K562 (cell line): Measurements from ENCODE around the gene MICU1. TPM values are rescaled to one million over a fixed set of nuclear protein-coding genes. Genes with fewer than 3 reads are reported as not detected.

Source experiments
- ARNT ChIP-seq, 2 experiments: fragments of 450-650 bp; IDR thresholded peaks; 2 replicates each; pipeline ENCODE4 v1.6.1; 2016; ENCODE audit warnings: mild to moderate bottlenecking in 1 of 2
- BCL6 ChIP-seq: fragments of 250-450 bp; sonication (Bioruptor Pico); IDR thresholded peaks from 2 replicates; pipeline ENCODE4 v1.4.0; 2020
- CCAR2 ChIP-seq: fragments of 200-400 bp; formaldehyde crosslinking; IDR thresholded peaks from 2 replicates; pipeline ENCODE4 v1.6.1; 2017; ENCODE audit warnings: mild to moderate bottlenecking, low read depth, low read length
- CTBP1 ChIP-seq: fragments of 450-650 bp; IDR thresholded peaks from 2 replicates; pipeline ENCODE4 v1.6.1; 2016; ENCODE audit warnings: borderline replicate concordance
- HSF4 ChIP-seq: fragments of 250-450 bp; sonication (Bioruptor Pico); IDR thresholded peaks from 2 replicates; pipeline ENCODE4 v2.1.2; 2022; ENCODE audit warnings: mild to moderate bottlenecking, moderate library complexity, borderline replicate concordance
- ILF3 ChIP-seq: fragments of 450-650 bp; IDR thresholded peaks from 2 replicates; pipeline ENCODE4 v1.6.1; 2018; ENCODE audit warnings: antibody characterized with exemption, mild to moderate bottlenecking, moderate library complexity, borderline replicate concordance
- IRF2 ChIP-seq: sonication (generic); formaldehyde crosslinking; IDR thresholded peaks from 2 replicates; pipeline ENCODE4 v1.8.1; 2022; ENCODE audit warnings: mild to moderate bottlenecking, missing genetic modification reagents
- IRF9 ChIP-seq: fragments of 450-650 bp; IDR thresholded peaks from 2 replicates; pipeline ENCODE4 v1.6.1; 2016; ENCODE audit warnings: missing biosample characterization, missing genetic modification characterization
- MAFF ChIP-seq: IDR thresholded peaks from 2 replicates; pipeline ENCODE4 v1.6.1; 2012; ENCODE audit warnings: low read length, improper control_type of control experiment
- NR0B1 ChIP-seq: fragments of 450-650 bp; IDR thresholded peaks from one replicate; pipeline ENCODE4 v1.6.1; 2018; ENCODE audit warnings: mild to moderate bottlenecking, moderate library complexity; ENCODE audit not compliant: partially characterized antibody
- PBX2 ChIP-seq, 2 experiments: IDR thresholded peaks in 1 of 2; conservative IDR thresholded peaks in 1 of 2; 2 replicates each; pipeline ENCODE4 v1.6.1; 2016; ENCODE audit warnings: low read depth in 2 of 2, mild to moderate bottlenecking in 1 of 2, missing compliant biosample characterization in 1 of 2, missing genetic modification characterization in 1 of 2, moderate library complexity in 1 of 2
- PRMT5 ChIP-seq: sonication (generic); formaldehyde crosslinking; IDR thresholded peaks from 2 replicates; pipeline ENCODE4 v1.5.0; 2020; ENCODE audit warnings: missing genetic modification reagents
- PTTG1 ChIP-seq: fragments of 450-650 bp; IDR thresholded peaks from 2 replicates; pipeline ENCODE4 v1.6.1; 2016; ENCODE audit warnings: low read depth, mild to moderate bottlenecking, missing genetic modification characterization, missing compliant biosample characterization
- PYGO2 ChIP-seq: fragments of 450-650 bp; IDR thresholded peaks from 2 replicates; pipeline ENCODE4 v1.6.1; 2016; ENCODE audit warnings: mild to moderate bottlenecking, missing genetic modification characterization, moderate library complexity, missing compliant biosample characterization
- SAFB ChIP-seq: fragments of 200-400 bp; formaldehyde crosslinking; IDR thresholded peaks from 2 replicates; pipeline ENCODE4 v1.6.1; 2017; ENCODE audit warnings: low read depth, low read length, borderline replicate concordance
- SMARCB1 ChIP-seq: IDR thresholded peaks from 2 replicates; pipeline ENCODE4 v1.6.1; 2011; ENCODE audit warnings: improper control_type of control experiment, low read depth; ENCODE audit not compliant: insufficient read length
- SOX6 ChIP-seq: fragments of 450-650 bp; IDR thresholded peaks from 2 replicates; pipeline ENCODE4 v1.6.1; 2014; ENCODE audit warnings: mild to moderate bottlenecking
- SRF ChIP-seq, 2 experiments: fragments of 250-450, 450-650 bp in 1 of 2; sonication (Bioruptor Pico) in 1 of 2; sonication (generic) in 1 of 2; formaldehyde crosslinking; IDR thresholded peaks; 2 replicates each; pipeline versions ENCODE4 v1.5.0 to v1.5.1; 2020 to 2022; ENCODE audit warnings: mild to moderate bottlenecking in 1 of 2, missing genetic modification reagents in 1 of 2
- WHSC1 ChIP-seq: IDR thresholded peaks from one replicate; pipeline ENCODE4 v1.6.1; 2012; ENCODE audit warnings: low read length, control low read depth, inconsistent platforms
- ZBTB8A ChIP-seq: fragments of 450-650 bp; IDR thresholded peaks from 2 replicates; pipeline ENCODE4 v1.6.1; 2018; ENCODE audit warnings: mild to moderate bottlenecking, moderate library complexity; ENCODE audit not compliant: partially characterized antibody
- ZNF408 ChIP-seq: fragments of 250-450 bp; sonication (Bioruptor Pico); IDR thresholded peaks from 2 replicates; pipeline ENCODE4 v1.4.0; 2020; ENCODE audit warnings: low read depth, mild to moderate bottlenecking, moderate library complexity
- polyA plus RNA-seq, 8 experiments: library from polyadenylated mRNA; depleted of rRNA in 4 of 8; stranded (reverse) in 5 of 8; unstranded in 3 of 8; fragments of >200 nt; fragmentation: Nextera tagmentation in 2 of 8; fragmentation: Illumina TruSeq in 1 of 8; extraction: Ambion mirVana in 2 of 8; extraction: Trizol in 1 of 8; gene quantifications; 2 replicates each; pipeline versions ENCODE4 v1.2.1 to v1.2.3, GENCODE V29; 2011 to 2014; ENCODE audit warnings: inconsistent platforms in 1 of 8, missing spikeins in 1 of 8
- total RNA-seq, 7 experiments: library from RNA; depleted of rRNA in 6 of 7; stranded (reverse); fragments of >200 nt in 6 of 7; fragmentation: Illumina TruSeq in 2 of 7; extraction: Trizol in 2 of 7; gene quantifications; 2 replicates each; pipeline versions ENCODE4 v1.2.1 to v1.2.3, GENCODE V29; 2011 to 2021; ENCODE audit warnings: low replicate concordance in 1 of 7
- TF ChIP-seq, protein P1 (sequence below): IDR thresholded peaks from 2 replicates; pipeline ENCODE4 v1.6.1; 2012; ENCODE audit warnings: low read depth, low read length, improper control_type of control experiment, borderline replicate concordance

Gene MICU1
- total and polyA plus RNA-seq, 9 of the 15 experiments (the other 6 are each of a cell fraction or from before 2014, with no cell fraction given), result 29.3 to 76.8 (median 48.4) TPM

DNA sequence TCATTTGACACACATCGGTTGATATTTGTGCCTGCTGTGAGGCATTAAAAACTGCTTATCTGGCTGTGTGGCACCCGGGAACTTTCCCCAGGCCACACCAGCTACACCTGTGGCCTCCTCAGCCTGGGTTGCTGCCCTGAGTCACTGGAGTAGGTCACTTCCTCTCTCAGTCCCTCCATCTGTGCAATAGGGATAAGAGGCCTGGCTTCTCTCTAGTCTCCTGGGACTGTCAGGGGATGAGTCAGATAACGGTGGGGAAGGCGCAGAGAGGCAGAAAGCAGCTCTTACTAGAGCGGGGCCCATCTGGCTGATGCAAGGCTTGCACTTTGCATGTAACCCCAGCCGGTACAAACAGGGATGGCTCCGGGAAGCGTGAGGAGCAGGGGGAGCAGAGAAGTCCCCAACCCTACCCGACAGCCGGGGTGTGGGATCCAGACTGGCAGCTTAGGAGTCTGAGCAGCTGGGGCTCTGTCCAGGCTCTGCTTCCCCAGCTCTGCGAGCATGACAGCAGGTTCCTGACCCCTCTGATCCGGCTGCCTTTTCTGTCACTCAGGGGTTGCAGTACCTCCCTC, 305.1 kb downstream of the MICU1 start (continued):
- TF ChIP-seq, protein P1, sequence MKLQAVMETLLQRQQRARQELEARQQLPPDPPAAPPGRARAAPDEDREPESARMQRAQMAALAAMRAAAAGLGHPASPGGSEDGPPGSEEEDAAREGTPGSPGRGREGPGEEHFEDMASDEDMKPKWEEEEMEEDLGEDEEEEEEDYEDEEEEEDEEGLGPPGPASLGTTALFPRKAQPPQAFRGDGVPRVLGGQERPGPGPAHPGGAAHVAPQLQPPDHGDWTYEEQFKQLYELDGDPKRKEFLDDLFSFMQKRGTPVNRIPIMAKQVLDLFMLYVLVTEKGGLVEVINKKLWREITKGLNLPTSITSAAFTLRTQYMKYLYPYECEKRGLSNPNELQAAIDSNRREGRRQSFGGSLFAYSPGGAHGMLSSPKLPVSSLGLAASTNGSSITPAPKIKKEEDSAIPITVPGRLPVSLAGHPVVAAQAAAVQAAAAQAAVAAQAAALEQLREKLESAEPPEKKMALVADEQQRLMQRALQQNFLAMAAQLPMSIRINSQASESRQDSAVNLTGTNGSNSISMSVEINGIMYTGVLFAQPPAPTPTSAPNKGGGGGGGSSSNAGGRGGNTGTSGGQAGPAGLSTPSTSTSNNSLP, result peak; percentile 69; the same call in 1 of the 2 replicates
- TF ChIP-seq ILF3, result no peak
- TF ChIP-seq PYGO2 (tag), result peak; percentile 78; the same call in 1 of the 2 replicates
- peak; percentile 98 to 99 for TF ChIP-seq ARNT (IDR thresholded peaks at IDR 0.05)
- peak; percentile 96 for TF ChIP-seq SOX6
- peak; percentile 100 for TF ChIP-seq CTBP1
- TF ChIP-seq IRF2 (CRISPR knock-in tag), result no peak
- TF ChIP-seq HSF4 (CRISPR knock-in tag), result peak; percentile 90
- peak; percentile 78 for TF ChIP-seq MAFF
- TF ChIP-seq SMARCB1, result peak; percentile 1
- no peak for TF ChIP-seq PTTG1 (tag)
- TF ChIP-seq IRF9 (tag), result peak; percentile 99
- no peak for TF ChIP-seq ZNF408
- no peak for TF ChIP-seq WHSC1
- no peak for TF ChIP-seq ZBTB8A
- peak; percentile 42; the same call in 1 of the 2 replicates for TF ChIP-seq PBX2 (CRISPR knock-in tag; IDR thresholded peaks at IDR 0.05; ENCODE audit: low read depth)
- TF ChIP-seq PBX2 (tag; conservative IDR thresholded peaks at IDR 0.05; ENCODE audit: low read depth), result peak; percentile 83
- no peak for TF ChIP-seq PRMT5 (CRISPR knock-in tag)
- TF ChIP-seq BCL6, result no peak; the same call in 1 of the 2 replicates
- no peak for TF ChIP-seq NR0B1
- TF ChIP-seq SAFB, result no peak
- TF ChIP-seq SRF (CRISPR knock-in tag; IDR thresholded peaks at IDR 0.05), result 0 out of 4 replicates have a peak, but pooled peaks of 1 of the 2 experiments have one; percentile 73
- TF ChIP-seq CCAR2, result no peak
